GM12801 (cell line): ENCODE results near the gene LHX1.

Experiments used
- TF ChIP-seq, protein P1 (sequence below): IDR thresholded peaks from one replicate; pipeline ENCODE4 v1.5.1; 2011; ENCODE audit warnings: control low read depth; ENCODE audit not compliant: insufficient read length; ENCODE audit errors: extremely low read depth

Gene LHX1

DNA sequence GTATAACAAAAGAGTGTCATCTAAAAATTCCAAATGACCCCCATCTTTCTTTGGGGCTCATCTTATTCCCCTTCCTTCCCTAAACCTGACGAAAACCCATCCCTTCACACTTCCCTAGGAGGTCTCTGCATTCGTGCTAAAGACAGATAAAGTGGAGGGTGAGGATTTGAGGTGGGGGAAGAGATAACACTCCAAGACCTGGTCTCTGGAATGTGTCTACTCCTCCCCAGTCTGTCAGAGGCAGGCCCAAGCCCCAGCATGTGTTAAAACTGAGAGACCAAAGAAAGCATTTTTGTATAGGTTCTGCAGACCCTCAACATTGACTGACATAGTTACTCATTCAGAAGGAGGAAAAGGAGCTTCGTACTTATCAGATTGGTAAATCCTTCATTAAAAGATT lies 11.0 kb upstream of the LHX1 start:
- TF ChIP-seq, protein P1, sequence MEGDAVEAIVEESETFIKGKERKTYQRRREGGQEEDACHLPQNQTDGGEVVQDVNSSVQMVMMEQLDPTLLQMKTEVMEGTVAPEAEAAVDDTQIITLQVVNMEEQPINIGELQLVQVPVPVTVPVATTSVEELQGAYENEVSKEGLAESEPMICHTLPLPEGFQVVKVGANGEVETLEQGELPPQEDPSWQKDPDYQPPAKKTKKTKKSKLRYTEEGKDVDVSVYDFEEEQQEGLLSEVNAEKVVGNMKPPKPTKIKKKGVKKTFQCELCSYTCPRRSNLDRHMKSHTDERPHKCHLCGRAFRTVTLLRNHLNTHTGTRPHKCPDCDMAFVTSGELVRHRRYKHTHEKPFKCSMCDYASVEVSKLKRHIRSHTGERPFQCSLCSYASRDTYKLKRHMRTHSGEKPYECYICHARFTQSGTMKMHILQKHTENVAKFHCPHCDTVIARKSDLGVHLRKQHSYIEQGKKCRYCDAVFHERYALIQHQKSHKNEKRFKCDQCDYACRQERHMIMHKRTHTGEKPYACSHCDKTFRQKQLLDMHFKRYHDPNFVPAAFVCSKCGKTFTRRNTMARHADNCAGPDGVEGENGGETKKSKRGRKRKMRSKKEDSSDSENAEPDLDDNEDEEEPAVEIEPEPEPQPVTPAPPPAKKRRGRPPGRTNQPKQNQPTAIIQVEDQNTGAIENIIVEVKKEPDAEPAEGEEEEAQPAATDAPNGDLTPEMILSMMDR: no peak

DNA sequence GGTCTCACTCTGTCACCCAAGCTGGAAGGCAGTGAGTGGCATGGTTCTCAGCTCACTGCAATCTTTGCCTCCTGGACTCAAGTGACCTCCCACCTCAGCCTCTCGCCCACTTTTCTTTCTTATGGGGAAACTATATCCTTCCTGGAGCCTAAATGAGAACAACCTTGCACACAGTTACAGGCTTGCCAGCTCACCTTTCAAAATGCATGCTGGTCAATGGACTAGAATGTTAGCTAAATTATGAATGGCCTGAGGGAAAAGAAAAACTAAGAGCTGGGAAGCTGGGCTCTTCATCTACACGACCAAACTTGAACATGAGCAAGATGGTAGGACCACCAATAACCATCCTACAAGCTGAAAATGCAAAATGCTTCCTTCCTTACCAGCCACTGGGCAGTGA lies 10.6 kb upstream of the LHX1 start:
- TF ChIP-seq, protein P1: no peak

DNA sequence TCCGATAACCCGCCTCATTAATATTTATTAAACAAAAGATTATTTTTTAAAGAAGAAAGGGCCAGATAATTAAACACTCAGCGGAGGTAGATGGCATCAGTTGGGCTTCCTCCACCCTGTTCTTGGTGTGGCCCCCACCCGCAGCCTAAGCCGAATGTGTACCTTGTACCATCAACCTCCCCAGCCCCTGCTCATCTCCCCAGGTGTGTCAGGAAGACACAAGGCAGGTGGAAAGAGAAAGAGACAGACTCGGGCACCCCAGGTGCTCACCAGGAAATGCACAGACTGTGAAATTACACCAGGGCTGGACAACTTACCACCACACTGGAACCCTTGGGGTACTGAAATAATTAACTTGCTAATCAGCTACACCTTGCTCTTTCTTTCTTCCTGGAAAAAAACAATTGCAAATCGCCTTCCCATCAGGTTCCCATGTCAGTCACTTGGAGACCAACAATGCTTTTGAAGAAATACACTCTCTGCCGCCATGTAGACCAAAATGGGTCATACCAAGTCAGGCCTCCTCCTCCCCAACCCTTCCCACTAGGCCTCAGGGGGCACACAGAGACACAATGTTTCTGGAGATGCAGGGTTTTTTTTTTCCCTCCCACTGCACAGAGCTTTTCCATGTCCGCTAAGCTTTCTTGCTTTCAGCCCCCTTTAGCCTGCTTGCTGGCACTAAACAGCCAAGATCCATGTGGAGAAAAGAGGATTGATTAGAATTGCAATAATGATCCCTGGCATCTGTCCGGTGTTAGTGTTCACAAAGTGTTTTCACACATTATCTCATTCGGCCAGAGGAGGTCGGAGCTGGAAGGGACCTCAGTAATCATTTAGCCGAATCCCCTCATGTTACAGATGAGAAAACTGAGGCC lies 8.6 kb upstream of the LHX1 start:
- TF ChIP-seq, protein P1: no peak

DNA sequence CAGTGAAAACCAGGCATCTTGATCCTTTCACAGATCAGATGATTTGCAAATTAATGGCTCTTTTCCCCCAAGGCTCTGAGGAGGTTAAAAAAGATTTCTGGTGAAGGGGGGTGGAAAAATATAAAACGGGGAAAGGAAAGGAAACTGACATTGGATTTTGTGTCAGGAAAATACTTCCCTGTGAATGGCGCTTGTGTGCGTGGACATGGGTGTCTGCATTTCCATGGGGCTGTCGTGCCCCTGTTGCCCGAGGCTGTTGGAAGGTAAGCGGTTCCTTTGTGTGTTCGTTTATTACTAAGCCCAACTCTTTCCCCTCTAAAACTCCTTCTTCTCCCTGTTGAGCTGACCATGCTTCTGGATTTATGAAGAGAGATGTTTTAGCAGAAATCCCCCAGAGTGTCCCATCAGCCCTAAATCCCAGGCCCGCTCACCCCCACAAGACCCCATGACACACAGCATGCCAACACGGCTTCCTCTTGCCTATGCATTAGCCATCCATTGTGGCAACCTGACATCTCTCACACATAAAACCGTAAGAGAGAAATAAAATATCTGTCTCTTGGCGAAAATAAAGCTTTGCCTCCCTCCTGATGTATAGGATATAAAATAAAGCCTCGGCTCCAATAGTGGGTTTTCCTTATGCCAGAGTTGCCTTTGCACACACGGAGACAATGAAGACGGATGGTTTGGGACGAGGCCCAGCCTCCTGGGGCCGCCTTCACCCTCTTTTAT lies 7.3 kb upstream of the LHX1 start:
- TF ChIP-seq, protein P1: no peak

DNA sequence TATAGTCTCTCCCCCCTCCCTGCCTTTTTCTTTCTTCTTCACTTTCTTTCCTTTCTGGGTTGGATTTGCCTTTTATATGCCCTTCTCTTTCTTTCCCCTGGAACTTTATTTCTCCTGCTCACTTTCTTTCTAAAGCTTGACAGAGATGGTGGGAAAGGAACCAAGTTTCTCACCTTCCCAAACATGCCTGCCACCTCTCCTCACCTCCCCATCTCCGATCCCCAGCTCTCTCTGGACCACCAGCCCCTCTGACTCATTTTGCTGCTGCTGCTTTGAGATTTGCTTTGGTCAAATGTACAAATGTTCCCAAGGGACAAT lies 6.7 kb upstream of the LHX1 start:
- TF ChIP-seq, protein P1: no peak

DNA sequence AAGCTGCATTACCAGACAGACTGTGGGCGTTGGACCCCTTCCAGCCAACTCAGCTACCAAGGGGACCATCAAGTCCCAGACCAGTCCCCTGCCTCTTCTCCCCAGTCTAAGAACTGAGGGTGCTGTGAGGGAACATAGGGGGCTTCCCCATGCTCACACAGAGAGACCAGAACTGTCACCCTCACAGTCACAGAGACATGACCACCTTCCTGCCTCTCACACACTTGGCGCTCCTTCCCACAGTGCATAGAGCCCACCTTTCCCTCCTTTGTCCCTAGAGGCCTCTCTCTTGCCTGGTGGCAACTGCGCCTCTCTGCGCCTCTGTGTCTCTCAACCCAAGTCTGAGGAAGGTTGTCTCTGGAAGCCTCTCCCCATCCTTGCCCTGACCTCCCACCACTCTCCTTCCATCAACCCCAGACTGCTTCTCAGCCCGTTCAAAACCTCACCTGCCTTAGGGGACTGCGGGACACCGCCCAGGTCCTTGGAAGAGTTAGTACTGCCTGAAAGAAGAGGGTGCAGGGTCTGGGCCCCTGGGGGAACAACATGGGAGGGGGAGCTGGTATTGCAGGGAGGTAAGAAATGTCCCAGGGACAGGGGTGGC lies 6.1 kb upstream of the LHX1 start:
- TF ChIP-seq, protein P1: no peak

DNA sequence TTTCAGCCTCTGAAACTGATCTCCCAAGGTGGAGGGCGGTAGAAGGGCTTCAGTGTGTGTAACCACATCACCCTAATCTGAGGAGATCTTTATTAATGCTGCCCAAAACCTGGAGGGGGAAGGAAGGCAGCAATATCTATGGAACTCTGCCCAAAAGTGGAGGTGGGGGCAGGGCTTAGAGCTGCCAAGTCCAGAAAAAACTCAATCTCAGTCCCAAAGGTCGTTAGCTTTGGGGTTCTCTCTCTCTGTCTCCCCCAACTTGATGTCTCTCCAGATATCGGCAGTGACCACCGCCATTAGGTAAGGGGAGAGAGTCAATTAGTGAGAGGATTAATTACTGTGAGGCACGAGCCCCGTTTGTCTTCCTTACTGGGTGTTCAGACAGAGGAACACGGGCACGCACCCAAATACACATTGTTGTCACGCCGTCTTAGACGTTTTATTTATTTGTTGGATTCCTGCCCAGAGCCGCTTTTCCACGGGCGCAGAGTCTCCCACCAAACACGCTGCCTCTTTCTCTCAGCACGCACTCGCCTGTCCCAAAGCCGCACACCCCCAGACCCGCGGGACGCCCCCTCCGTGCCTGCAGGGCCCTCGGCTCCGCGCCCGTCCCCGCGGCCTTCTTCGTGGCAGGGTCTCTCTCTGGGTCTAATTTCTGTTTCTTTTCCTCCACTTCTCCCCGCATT lies 5.4 kb upstream of the LHX1 start:
- TF ChIP-seq, protein P1: no peak
